Endothelial cell (in vitro differentiated cells): Measurements from ENCODE around the gene LIN7C. TPM values are rescaled to one million over a fixed set of nuclear protein-coding genes. Genes with fewer than 3 reads are reported as not detected.

Experiments
- DNase-seq: peaks from one replicate; pipeline ENCODE4 v3.0.0; 2021; ENCODE audit warnings: low spot score
- H3K27ac Mint-ChIP-seq: one replicate; pipeline ENCODE4 v1.8.0; 2021; ENCODE audit warnings: mixed read lengths, inconsistent platforms; ENCODE audit not compliant: unreplicated experiment
- H3K27me3 Mint-ChIP-seq: one replicate; pipeline ENCODE4 v1.8.0; 2021; ENCODE audit warnings: mild to moderate bottlenecking, moderate library complexity, mixed read lengths, inconsistent platforms; ENCODE audit not compliant: unreplicated experiment
- H3K36me3 Mint-ChIP-seq: one replicate; pipeline ENCODE4 v1.8.0; 2021; ENCODE audit warnings: mild to moderate bottlenecking, low read depth, mixed read lengths, inconsistent platforms; ENCODE audit not compliant: unreplicated experiment
- H3K4me1 Mint-ChIP-seq: one replicate; pipeline ENCODE4 v1.8.0; 2021; ENCODE audit warnings: mild to moderate bottlenecking, mixed read lengths, inconsistent platforms; ENCODE audit not compliant: unreplicated experiment
- H3K4me3 Mint-ChIP-seq: one replicate; pipeline ENCODE4 v1.8.0; 2021; ENCODE audit warnings: mild to moderate bottlenecking, mixed read lengths, inconsistent platforms; ENCODE audit not compliant: unreplicated experiment
- H3K9me3 Mint-ChIP-seq: one replicate; pipeline ENCODE4 v1.8.0; 2021; ENCODE audit warnings: mixed read lengths, inconsistent platforms; ENCODE audit not compliant: unreplicated experiment
- total RNA-seq: library from RNA; stranded (reverse); fragmentation: NEBNext Ultra II Directional; extraction: Animal tissue kit (Norgen Biotek cat#: 25700); gene quantifications from one replicate; pipeline ENCODE4 v1.2.1, GENCODE V29; 2021; ENCODE audit not compliant: unreplicated experiment
- TF ChIP-seq, protein P1 (sequence below): fragments of 200-600 bp; sonication (generic); IDR thresholded peaks from one replicate; pipeline ENCODE4 v1.5.0; 2021; ENCODE audit warnings: antibody characterized with exemption; ENCODE audit not compliant: unreplicated experiment

The LIN7C gene
- total RNA-seq, 1 donor from 2014 or later = 17.0 TPM

DNA sequence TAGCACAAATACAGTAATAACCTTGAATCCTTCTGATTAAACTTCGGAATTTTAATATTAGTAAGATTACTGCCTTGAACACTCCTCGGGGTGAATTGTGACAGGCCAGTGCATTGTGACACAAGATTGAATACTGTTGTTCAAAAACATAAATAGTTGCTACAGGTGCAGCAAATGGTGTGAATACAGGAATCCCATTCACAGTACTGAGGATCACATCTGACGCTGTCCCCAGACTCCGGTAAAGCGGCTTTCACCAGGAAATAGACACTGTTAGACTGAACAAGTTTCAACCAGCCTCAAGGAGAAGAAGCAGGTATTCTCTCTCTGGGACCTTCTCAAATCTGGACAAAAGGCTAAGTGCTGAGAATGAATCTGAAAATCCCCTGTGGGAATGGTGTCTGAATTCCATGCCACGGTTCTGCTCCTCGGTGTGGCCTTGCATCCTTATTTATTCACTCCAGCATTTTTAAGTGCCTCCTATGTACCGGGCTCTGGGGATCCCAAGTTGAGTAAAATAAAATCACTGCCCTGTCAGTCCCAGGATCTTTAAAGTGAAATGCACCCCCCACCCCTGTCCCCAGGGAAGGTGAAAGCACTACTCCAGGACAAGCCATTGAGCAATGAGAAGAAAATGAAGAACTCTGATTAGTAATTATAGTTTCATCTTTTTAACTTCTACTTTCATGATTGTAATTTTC is 37.4 kb downstream of the LIN7C start:
- H3K27ac Mint-ChIP-seq = no peak overlapping the region
- no peak overlapping the region for H3K4me3 Mint-ChIP-seq

DNA sequence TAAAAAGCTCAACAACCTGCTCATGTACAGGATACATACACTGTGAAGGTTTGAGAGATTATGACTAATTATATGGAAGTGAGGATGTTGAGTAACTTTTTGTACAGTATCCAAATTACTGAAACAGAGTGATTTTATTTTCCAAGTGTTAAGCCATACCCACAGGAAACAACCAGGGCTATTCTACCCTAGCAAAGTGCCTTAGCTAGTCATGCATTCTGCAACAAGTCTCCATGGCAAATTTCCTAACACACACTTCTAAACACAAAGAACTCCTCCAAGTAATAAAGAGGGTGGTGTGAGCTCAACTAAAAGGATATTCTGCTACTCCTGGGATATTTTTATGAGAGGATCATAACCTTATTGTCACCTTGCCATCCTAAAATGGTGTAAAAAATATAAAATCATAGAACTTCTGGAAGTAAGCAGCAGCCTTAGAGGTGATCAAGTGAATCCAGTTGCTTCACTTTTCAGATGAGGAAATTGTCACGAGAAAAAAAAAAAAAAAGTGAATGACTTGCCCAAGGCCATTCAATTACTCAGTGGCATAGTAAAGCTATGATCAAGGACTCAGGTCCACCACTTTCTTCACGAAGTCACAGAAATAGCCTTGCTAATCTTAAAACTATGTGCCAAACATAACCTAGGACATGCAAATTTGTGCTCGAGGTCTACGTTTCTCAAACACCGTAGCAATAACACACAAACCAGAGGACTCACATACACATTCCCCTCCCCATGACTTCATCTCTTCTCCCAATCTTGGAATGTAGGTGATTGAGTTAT is 38.2 kb downstream of the LIN7C start:
- no peaks in the 10 kb centered on the region for H3K9me3 Mint-ChIP-seq
- H3K27ac Mint-ChIP-seq = no peak overlapping the region
- H3K27me3 Mint-ChIP-seq = peaks cover 8% of the 10 kb centered on the region
- TF ChIP-seq, protein P1, sequence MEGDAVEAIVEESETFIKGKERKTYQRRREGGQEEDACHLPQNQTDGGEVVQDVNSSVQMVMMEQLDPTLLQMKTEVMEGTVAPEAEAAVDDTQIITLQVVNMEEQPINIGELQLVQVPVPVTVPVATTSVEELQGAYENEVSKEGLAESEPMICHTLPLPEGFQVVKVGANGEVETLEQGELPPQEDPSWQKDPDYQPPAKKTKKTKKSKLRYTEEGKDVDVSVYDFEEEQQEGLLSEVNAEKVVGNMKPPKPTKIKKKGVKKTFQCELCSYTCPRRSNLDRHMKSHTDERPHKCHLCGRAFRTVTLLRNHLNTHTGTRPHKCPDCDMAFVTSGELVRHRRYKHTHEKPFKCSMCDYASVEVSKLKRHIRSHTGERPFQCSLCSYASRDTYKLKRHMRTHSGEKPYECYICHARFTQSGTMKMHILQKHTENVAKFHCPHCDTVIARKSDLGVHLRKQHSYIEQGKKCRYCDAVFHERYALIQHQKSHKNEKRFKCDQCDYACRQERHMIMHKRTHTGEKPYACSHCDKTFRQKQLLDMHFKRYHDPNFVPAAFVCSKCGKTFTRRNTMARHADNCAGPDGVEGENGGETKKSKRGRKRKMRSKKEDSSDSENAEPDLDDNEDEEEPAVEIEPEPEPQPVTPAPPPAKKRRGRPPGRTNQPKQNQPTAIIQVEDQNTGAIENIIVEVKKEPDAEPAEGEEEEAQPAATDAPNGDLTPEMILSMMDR = no peak
- peaks cover 16% of the 10 kb centered on the region for H3K4me1 Mint-ChIP-seq
- H3K36me3 Mint-ChIP-seq = no peaks in the 10 kb centered on the region
- DNase-seq = no peak
- H3K4me3 Mint-ChIP-seq = no peak overlapping the region

More for the DNA sequence above, 37.4 kb downstream of the LIN7C start:
- H3K4me1 Mint-ChIP-seq = peaks cover 12% of the 10 kb centered on the region
- H3K27me3 Mint-ChIP-seq = peaks cover 10% of the 10 kb centered on the region
- TF ChIP-seq, protein P1 = no peak
- H3K36me3 Mint-ChIP-seq = no peaks in the 10 kb centered on the region
- DNase-seq = no peak
- H3K9me3 Mint-ChIP-seq = no peaks in the 10 kb centered on the region

DNA sequence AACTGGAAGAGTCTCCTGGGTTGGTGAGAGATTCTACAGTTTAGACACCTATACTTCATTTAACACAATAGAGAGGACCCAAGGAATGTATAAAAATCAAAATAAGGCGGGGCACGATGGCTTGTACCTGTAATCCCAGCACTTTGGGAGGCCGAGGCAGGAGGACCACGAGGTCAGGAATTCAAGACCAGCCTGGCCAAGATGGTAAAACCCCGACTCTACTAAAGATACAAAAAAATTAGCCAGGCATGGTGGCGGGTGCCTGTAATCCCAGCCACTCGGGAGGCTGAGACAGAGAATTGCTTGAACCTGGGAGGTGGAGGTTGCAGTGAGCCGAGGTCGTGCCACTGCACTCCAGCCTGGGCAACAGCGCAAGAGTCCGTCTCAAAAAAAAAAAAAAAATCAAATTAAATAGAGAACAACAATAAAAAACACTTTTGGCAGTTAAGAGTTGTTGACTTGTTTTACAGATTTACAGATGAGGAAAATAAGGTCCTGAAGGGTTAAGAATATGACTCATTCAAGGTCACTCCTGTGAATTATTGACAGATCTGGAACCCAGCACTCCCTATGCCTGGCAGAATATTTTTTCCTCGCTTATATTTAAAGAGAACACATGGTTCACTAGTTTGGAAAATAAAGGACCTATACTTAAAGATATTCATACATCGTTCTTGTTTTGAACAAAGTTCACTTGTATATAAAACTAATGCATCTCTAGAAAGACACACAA is 39.2 kb downstream of the LIN7C start:
- Mint-ChIP-seq H3K4me3 (no peak overlapping the region), H3K27ac (no peak overlapping the region), H3K4me1 (peaks cover 12% of the 10 kb centered on the region), H3K36me3 (no peaks in the 10 kb centered on the region), H3K27me3 (peaks cover 2% of the 10 kb centered on the region), H3K9me3 (no peaks in the 10 kb centered on the region)
- TF ChIP-seq, protein P1 = no peak
- no peak for DNase-seq

DNA sequence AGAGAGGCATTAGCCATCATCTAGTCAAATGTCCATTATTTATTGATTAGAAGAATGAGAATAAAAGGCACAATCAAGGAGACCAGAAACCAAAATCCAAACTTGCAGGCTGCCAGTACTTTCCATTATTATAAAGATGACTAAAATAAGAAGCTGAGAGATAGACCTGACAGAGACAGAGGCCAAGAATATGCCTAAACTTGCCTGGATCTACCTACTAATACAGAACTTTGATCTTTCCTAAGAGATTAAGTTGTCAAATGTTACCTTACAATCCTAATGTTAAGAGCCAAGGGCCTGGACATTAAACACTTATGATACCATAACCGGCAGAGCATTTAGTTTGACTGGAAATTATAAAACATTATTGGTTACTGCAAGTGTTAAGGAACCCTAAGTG is 40.2 kb downstream of the LIN7C start:
- Mint-ChIP-seq H3K4me1 (peaks cover 12% of the 10 kb centered on the region), H3K9me3 (no peaks in the 10 kb centered on the region), H3K4me3 (no peak overlapping the region), H3K36me3 (no peaks in the 10 kb centered on the region), H3K27me3 (peaks cover 2% of the 10 kb centered on the region), H3K27ac (no peak overlapping the region)
- DNase-seq = no peak
- TF ChIP-seq, protein P1 = no peak
